Vagina (tissue), 2 donors: ENCODE results near the gene ADAMTSL1.

Experiments used
- CTCF ChIP-seq, 3 experiments: fragments of 450-650 bp in 2 of 3; fragments of 200-600 bp in 1 of 3; sonication (generic) in 1 of 3; IDR thresholded peaks; one replicate each; pipeline ENCODE4 v1.5.1; 2017 to 2019; ENCODE audit warnings: antibody characterized with exemption in 3 of 3, mild to moderate bottlenecking in 2 of 3, moderate library complexity in 2 of 3
- POLR2A ChIP-seq, 2 donors: fragments of 450-650 bp; IDR thresholded peaks; one replicate each; pipeline ENCODE4 v1.6.1; 2017; ENCODE audit warnings: antibody characterized with exemption in 2 of 2, mild to moderate bottlenecking in 2 of 2, moderate library complexity in 2 of 2

GRCh38 chr9:18874069-18874468 lies 400.1 kb downstream of the ADAMTSL1 start:
- TF ChIP-seq CTCF (IDR thresholded peaks at IDR 0.05) (no peak), POLR2A (IDR thresholded peaks at IDR 0.05) (no peak)
